ENCODE data around the gene METTL25. TPM values are rescaled to one million over a fixed set of nuclear protein-coding genes. Genes with fewer than 3 reads are reported as not detected.

Gene METTL25
- polyA plus RNA-seq, 4 donors, result 4.3 to 12.1 (median 9.8) TPM

DNA sequence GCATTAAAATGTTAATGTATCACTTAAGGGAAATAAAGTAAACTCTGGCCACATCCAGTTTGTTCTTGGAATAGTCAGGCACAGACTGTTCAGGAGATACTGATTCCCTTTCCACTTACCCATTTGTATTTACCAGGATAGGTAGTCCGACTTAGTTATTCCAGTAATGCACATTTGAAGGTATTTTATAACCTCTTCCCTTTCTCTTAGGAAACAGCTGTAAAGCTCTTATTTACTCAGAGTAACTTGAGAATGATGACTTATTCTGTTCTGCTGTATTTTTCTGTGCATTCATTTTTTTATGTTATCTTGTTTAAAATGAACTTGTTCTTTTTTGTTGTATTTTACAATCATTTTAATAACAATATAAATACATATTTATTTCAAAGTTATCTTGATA lies 78.0 kb downstream of the METTL25 start:
- WGBS, 3 donors, result 92 to 100% (median 92%) methylated on average over 1 of the region's 1 CpG
- H3K36me3 ChIP-seq (ENCODE audit: control insufficient read depth in 3 of 3, insufficient read depth in 2 of 3, low read depth in 1 of 3, low read length in 3 of 3), result no peaks in the 10 kb centered on the region
- no peaks in the 10 kb centered on the region for H3K4me1 ChIP-seq (ENCODE audit: control insufficient read depth in 3 of 3, insufficient read depth in 2 of 3, low read depth in 1 of 3, low read length in 2 of 3)
- H3K27ac ChIP-seq (ENCODE audit: low read depth in 1 of 3, low read length in 2 of 3), result no peak overlapping the region
- FAIRE-seq, result peak; percentile 89
- no peaks in the 10 kb centered on the region for H3K9me3 ChIP-seq (ENCODE audit: control insufficient read depth in 2 of 2, insufficient read depth in 1 of 2, low read depth in 1 of 2, low read length in 1 of 2)
- H3K4me3 ChIP-seq (ENCODE audit: low read depth in 1 of 3, low read length in 3 of 3), result no peak overlapping the region
- H3K27me3 ChIP-seq (ENCODE audit: control insufficient read depth in 3 of 3, insufficient read depth in 3 of 3, low read length in 3 of 3), result no peaks in the 10 kb centered on the region
- no peak for DNase-seq

- Histone ChIP-seq H3K4me3 (ENCODE audit: low read depth in 1 of 3, low read length in 3 of 3) (no peak overlapping the region), H3K9me3 (ENCODE audit: control insufficient read depth in 2 of 2, insufficient read depth in 1 of 2, low read depth in 1 of 2, low read length in 1 of 2) (no peaks in the 10 kb centered on the region), H3K27me3 (ENCODE audit: control insufficient read depth in 3 of 3, insufficient read depth in 3 of 3, low read length in 3 of 3) (no peaks in the 10 kb centered on the region), H3K36me3 (ENCODE audit: control insufficient read depth in 3 of 3, insufficient read depth in 2 of 3, low read depth in 1 of 3, low read length in 3 of 3) (no peaks in the 10 kb centered on the region), H3K27ac (ENCODE audit: low read depth in 1 of 3, low read length in 2 of 3) (no peak overlapping the region), H3K4me1 (ENCODE audit: control insufficient read depth in 3 of 3, insufficient read depth in 2 of 3, low read depth in 1 of 3, low read length in 2 of 3) (no peaks in the 10 kb centered on the region)
- DNase-seq, result no peak
- WGBS, 3 donors, result 81 to 85% (median 84%) methylated on average over 3 of the region's 3 CpGs
- no peak for FAIRE-seq
These were observed 79.4 kb downstream of the METTL25 start for GRCh38 chr12:82437744-82438143.

DNA sequence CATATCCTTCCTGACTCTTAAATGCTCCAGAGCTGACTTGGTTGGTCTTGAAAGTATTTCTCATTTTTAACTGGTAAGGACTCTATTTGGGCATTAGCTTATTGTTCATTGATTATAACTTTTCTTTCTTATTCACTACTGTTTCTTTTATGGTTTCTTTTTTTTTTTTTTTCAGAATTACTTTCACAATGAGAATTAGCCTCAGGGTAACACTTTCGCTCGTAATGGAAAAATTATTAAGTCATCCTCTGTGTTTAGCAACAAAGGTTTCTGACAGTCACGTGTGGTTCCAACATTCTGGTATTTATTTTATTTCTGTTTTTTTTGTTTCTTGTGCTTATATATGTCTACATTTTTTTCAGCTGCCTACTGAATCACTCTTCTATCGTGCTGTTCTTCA lies 80.0 kb downstream of the METTL25 start:
- H3K4me1 ChIP-seq (ENCODE audit: control insufficient read depth in 3 of 3, insufficient read depth in 2 of 3, low read depth in 1 of 3, low read length in 2 of 3), result no peaks in the 10 kb centered on the region
- FAIRE-seq (no peak), DNase-seq (no peak)
- H3K4me3 ChIP-seq (ENCODE audit: low read depth in 1 of 3, low read length in 3 of 3), result no peak overlapping the region
- H3K27me3 ChIP-seq (ENCODE audit: control insufficient read depth in 3 of 3, insufficient read depth in 3 of 3, low read length in 3 of 3), result no peaks in the 10 kb centered on the region
- H3K27ac ChIP-seq (ENCODE audit: low read depth in 1 of 3, low read length in 2 of 3), result no peak overlapping the region
- 85 to 93% (median 91%) methylated on average over 4 of the region's 4 CpGs for WGBS, 3 donors
- no peaks in the 10 kb centered on the region for H3K36me3 ChIP-seq (ENCODE audit: control insufficient read depth in 3 of 3, insufficient read depth in 2 of 3, low read depth in 1 of 3, low read length in 3 of 3)
- no peaks in the 10 kb centered on the region for H3K9me3 ChIP-seq (ENCODE audit: control insufficient read depth in 2 of 2, insufficient read depth in 1 of 2, low read depth in 1 of 2, low read length in 1 of 2)

GRCh38 chr12:82440885-82441284 lies 82.6 kb downstream of the METTL25 start:
- Histone ChIP-seq H3K9me3 (ENCODE audit: control insufficient read depth in 2 of 2, insufficient read depth in 1 of 2, low read depth in 1 of 2, low read length in 1 of 2) (no peaks in the 10 kb centered on the region), H3K27ac (ENCODE audit: low read depth in 1 of 3, low read length in 2 of 3) (no peak overlapping the region), H3K36me3 (ENCODE audit: control insufficient read depth in 3 of 3, insufficient read depth in 2 of 3, low read depth in 1 of 3, low read length in 3 of 3) (no peaks in the 10 kb centered on the region), H3K4me1 (ENCODE audit: control insufficient read depth in 3 of 3, insufficient read depth in 2 of 3, low read depth in 1 of 3, low read length in 2 of 3) (no peaks in the 10 kb centered on the region), H3K4me3 (ENCODE audit: low read depth in 1 of 3, low read length in 3 of 3) (no peak overlapping the region), H3K27me3 (ENCODE audit: control insufficient read depth in 3 of 3, insufficient read depth in 3 of 3, low read length in 3 of 3) (no peaks in the 10 kb centered on the region)
- DNase-seq (no peak), FAIRE-seq (no peak)
- 71 to 89% (median 77%) methylated on average over 1 of the region's 1 CpG for WGBS, 3 donors

DNA sequence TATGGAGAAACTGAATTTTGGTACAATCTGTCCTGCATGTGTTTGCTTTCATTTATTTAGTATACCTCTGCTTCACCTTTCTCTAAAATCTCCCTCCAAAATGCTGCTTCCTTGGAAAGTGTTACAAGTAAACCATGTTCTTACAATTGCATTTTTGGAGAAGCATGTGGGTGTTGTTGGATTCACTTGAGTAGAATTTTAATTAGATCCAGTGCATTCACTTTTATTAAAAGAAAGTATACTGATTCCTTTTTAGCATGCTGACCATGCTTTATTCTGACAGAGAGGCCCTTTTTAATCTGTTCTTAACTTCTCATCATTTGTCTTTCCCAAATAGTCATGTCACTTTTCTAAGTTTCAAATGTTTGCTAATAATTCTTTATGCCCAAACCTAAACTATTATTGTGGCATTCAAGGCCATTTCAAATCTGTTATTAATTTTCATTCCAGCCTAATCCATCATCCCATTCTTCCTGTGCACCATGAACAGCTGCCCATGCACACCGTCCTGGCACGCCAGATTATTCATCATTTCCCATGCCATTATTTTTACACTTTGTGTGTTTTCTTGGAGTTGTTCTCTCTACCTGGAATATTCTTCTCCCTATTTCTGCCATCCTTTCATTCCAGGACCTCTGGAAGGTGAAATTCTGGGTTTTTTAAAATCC lies 90.7 kb downstream of the METTL25 start:
- FAIRE-seq, result no peak
- H3K4me3 ChIP-seq (ENCODE audit: low read depth in 1 of 3, low read length in 3 of 3), result no peak overlapping the region
- H3K27me3 ChIP-seq (ENCODE audit: control insufficient read depth in 3 of 3, insufficient read depth in 3 of 3, low read length in 3 of 3), result no peaks in the 10 kb centered on the region
- H3K4me1 ChIP-seq (ENCODE audit: control insufficient read depth in 3 of 3, insufficient read depth in 2 of 3, low read depth in 1 of 3, low read length in 2 of 3), result no peaks in the 10 kb centered on the region
- H3K27ac ChIP-seq (ENCODE audit: low read depth in 1 of 3, low read length in 2 of 3), result no peak overlapping the region
- H3K36me3 ChIP-seq (ENCODE audit: control insufficient read depth in 3 of 3, insufficient read depth in 2 of 3, low read depth in 1 of 3, low read length in 3 of 3), result peaks cover 0 to 2% (median 0%) of the 10 kb centered on the region in 3 donors
- no peaks in the 10 kb centered on the region for H3K9me3 ChIP-seq (ENCODE audit: control insufficient read depth in 2 of 2, insufficient read depth in 1 of 2, low read depth in 1 of 2, low read length in 1 of 2)
- no peak for DNase-seq
- 91 to 97% (median 93%) methylated on average over 2 of the region's 2 CpGs for WGBS, 3 donors

DNA sequence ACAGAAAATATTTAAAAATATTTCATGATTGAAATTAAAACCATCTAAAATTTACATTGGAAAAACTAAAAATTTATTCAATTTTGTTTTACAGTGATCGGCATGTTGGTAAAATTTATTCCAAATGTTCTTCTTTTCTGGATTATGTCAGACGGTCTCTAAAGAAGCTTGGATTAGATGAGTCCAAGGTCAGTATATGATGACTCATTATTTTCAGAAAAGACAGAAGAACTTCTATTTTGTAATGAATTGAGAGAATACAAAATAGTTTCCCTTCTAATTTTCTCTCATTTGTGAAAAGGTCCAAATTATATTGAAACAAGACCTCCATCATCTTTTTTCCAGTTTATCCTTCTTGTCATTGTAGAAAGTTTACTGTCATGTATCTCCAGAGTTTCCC lies 98.3 kb downstream of the METTL25 start:
- no peaks in the 10 kb centered on the region for H3K9me3 ChIP-seq (ENCODE audit: control insufficient read depth in 2 of 2, insufficient read depth in 1 of 2, low read depth in 1 of 2, low read length in 1 of 2)
- no peaks in the 10 kb centered on the region for H3K4me1 ChIP-seq (ENCODE audit: control insufficient read depth in 3 of 3, insufficient read depth in 2 of 3, low read depth in 1 of 3, low read length in 2 of 3)
- FAIRE-seq, result no peak

DNA sequence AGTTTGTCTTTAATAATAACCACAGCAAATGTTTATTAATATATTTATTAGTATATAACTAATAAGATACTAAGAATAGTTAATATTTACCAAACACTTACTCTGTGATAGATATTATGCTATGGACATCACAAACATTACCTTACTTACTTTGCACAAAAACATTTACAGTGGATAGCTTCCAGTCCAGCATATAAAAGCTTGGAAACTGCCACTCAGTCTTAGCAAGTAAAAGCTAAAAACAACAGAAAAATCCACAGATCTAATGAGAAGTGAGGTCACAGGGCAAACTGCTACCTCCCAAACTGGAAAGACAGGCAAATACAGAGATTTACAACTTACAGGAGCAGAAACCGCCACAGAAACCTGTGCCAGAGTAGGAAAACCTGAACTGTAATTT lies 99.8 kb downstream of the METTL25 start:
- no peak for DNase-seq
- H3K27ac ChIP-seq (ENCODE audit: low read depth in 1 of 3, low read length in 2 of 3), result no peak overlapping the region
- no peak for FAIRE-seq
- H3K36me3 ChIP-seq (ENCODE audit: control insufficient read depth in 3 of 3, insufficient read depth in 2 of 3, low read depth in 1 of 3, low read length in 3 of 3), result peaks cover 0 to 5% (median 4%) of the 10 kb centered on the region in 3 donors
- H3K4me3 ChIP-seq (ENCODE audit: low read depth in 1 of 3, low read length in 3 of 3), result no peak overlapping the region
- no peaks in the 10 kb centered on the region for H3K9me3 ChIP-seq (ENCODE audit: control insufficient read depth in 2 of 2, insufficient read depth in 1 of 2, low read depth in 1 of 2, low read length in 1 of 2)
- H3K27me3 ChIP-seq (ENCODE audit: control insufficient read depth in 3 of 3, insufficient read depth in 3 of 3, low read length in 3 of 3), result no peaks in the 10 kb centered on the region
- WGBS, 3 donors, result 94 to 100% (median 97%) methylated on average over 1 of the region's 1 CpG
- H3K4me1 ChIP-seq (ENCODE audit: control insufficient read depth in 3 of 3, insufficient read depth in 2 of 3, low read depth in 1 of 3, low read length in 2 of 3), result no peaks in the 10 kb centered on the region

More for the DNA sequence above, 98.3 kb downstream of the METTL25 start:
- H3K27me3 ChIP-seq (ENCODE audit: control insufficient read depth in 3 of 3, insufficient read depth in 3 of 3, low read length in 3 of 3), result no peaks in the 10 kb centered on the region
- 82 to 97% (median 93%) methylated on average over 2 of the region's 2 CpGs for WGBS, 3 donors
- no peak overlapping the region for H3K27ac ChIP-seq (ENCODE audit: low read depth in 1 of 3, low read length in 2 of 3)
- no peak overlapping the region for H3K4me3 ChIP-seq (ENCODE audit: low read depth in 1 of 3, low read length in 3 of 3)
- no peak for DNase-seq
- peaks cover 0 to 5% (median 4%) of the 10 kb centered on the region in 3 donors for H3K36me3 ChIP-seq (ENCODE audit: control insufficient read depth in 3 of 3, insufficient read depth in 2 of 3, low read depth in 1 of 3, low read length in 3 of 3)

- Histone ChIP-seq H3K27me3 (ENCODE audit: control insufficient read depth in 3 of 3, insufficient read depth in 3 of 3, low read length in 3 of 3) (no peaks in the 10 kb centered on the region), H3K27ac (ENCODE audit: low read depth in 1 of 3, low read length in 2 of 3) (no peak overlapping the region), H3K9me3 (ENCODE audit: control insufficient read depth in 2 of 2, insufficient read depth in 1 of 2, low read depth in 1 of 2, low read length in 1 of 2) (no peaks in the 10 kb centered on the region), H3K4me1 (ENCODE audit: control insufficient read depth in 3 of 3, insufficient read depth in 2 of 3, low read depth in 1 of 3, low read length in 2 of 3) (no peaks in the 10 kb centered on the region), H3K36me3 (ENCODE audit: control insufficient read depth in 3 of 3, insufficient read depth in 2 of 3, low read depth in 1 of 3, low read length in 3 of 3) (peaks cover 0 to 5% (median 4%) of the 10 kb centered on the region in 3 donors), H3K4me3 (ENCODE audit: low read depth in 1 of 3, low read length in 3 of 3) (no peak overlapping the region)
- WGBS, 3 donors, result 51 to 60% (median 52%) methylated on average over 1 of the region's 1 CpG
- no peak for FAIRE-seq
- DNase-seq, result no peak
These were observed 103.1 kb downstream of the METTL25 start for GRCh38 chr12:82461393-82461792.

DNA sequence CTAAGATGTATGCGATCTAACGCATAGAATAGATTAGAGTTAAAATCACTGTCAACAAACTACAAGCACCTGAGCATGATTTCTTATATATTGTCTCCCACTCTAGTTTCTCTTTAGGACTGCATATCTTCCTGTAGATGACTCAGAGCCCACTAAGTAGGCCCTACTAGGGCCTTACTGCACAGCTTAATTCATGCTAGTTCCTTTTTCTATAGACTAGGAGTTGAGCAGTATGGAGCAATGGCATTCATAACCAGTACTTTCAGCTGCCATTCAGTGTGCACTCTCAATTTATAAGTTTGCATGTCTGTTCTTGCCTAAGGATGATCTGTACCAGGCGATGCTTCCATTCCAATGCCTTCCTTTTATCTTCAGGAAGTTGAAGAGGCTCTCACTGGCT lies 103.5 kb downstream of the METTL25 start:
- Histone ChIP-seq H3K4me3 (ENCODE audit: low read depth in 1 of 3, low read length in 3 of 3) (no peak overlapping the region), H3K27me3 (ENCODE audit: control insufficient read depth in 3 of 3, insufficient read depth in 3 of 3, low read length in 3 of 3) (no peaks in the 10 kb centered on the region), H3K36me3 (ENCODE audit: control insufficient read depth in 3 of 3, insufficient read depth in 2 of 3, low read depth in 1 of 3, low read length in 3 of 3) (peaks cover 0 to 5% (median 4%) of the 10 kb centered on the region in 3 donors), H3K27ac (ENCODE audit: low read depth in 1 of 3, low read length in 2 of 3) (no peak overlapping the region), H3K9me3 (ENCODE audit: control insufficient read depth in 2 of 2, insufficient read depth in 1 of 2, low read depth in 1 of 2, low read length in 1 of 2) (no peaks in the 10 kb centered on the region), H3K4me1 (ENCODE audit: control insufficient read depth in 3 of 3, insufficient read depth in 2 of 3, low read depth in 1 of 3, low read length in 2 of 3) (no peaks in the 10 kb centered on the region)
- FAIRE-seq (no peak), DNase-seq (no peak)
- WGBS, 3 donors, result 65 to 78% (median 67%) methylated on average over 3 of the region's 3 CpGs
